SK-N-SH treated with all-trans-retinoic acid at 6 μM for 48 hours (cell line): ENCODE data around the gene NFASC.

ENCODE experiments used
- ATAC-seq: fragments of 200-7000 bp; cut with Tn5 transposase; 3 replicates; pipeline ENCODE4 v1.9.1; 2020; ENCODE audit warnings: mild to moderate bottlenecking, moderate library complexity
- ARNTL ChIP-seq: fragments of 450-650 bp; formaldehyde crosslinking; IDR thresholded peaks from 2 replicates; pipeline ENCODE4 v1.5.0; 2020; ENCODE audit warnings: low read depth, mild to moderate bottlenecking, moderate library complexity, borderline replicate concordance
- BACH2 ChIP-seq: fragments of 250-450 bp; sonication (Bioruptor Pico); IDR thresholded peaks from 2 replicates; pipeline ENCODE4 v1.9.0; 2021; ENCODE audit warnings: mild to moderate bottlenecking, borderline replicate concordance
- CREB5 ChIP-seq: fragments of 250-450 bp; sonication (Bioruptor Pico); IDR thresholded peaks from 2 replicates; pipeline ENCODE4 v1.5.1; 2020; ENCODE audit warnings: low read depth, mild to moderate bottlenecking, moderate library complexity
- CSDC2 ChIP-seq: fragments of 250-450 bp; sonication (Bioruptor Pico); IDR thresholded peaks from 2 replicates; pipeline ENCODE4 v1.5.0; 2020; ENCODE audit warnings: mild to moderate bottlenecking, moderate library complexity
- CSRNP3 ChIP-seq: fragments of 250-450 bp; sonication (Bioruptor Pico); IDR thresholded peaks from 2 replicates; pipeline ENCODE4 v1.5.1; 2021; ENCODE audit warnings: mild to moderate bottlenecking, moderate library complexity
- ESRRG ChIP-seq: fragments of 250-450 bp; sonication (Bioruptor Pico); IDR thresholded peaks from 2 replicates; pipeline ENCODE4 v1.6.1; 2021; ENCODE audit warnings: mild to moderate bottlenecking
- GLIS3 ChIP-seq: fragments of 250-450 bp; sonication (Bioruptor Pico); IDR thresholded peaks from 2 replicates; pipeline ENCODE4 v1.5.0; 2020; ENCODE audit warnings: mild to moderate bottlenecking, moderate library complexity
- ISL1 ChIP-seq: fragments of 250-450 bp; sonication (Bioruptor Pico); IDR thresholded peaks from 2 replicates; pipeline ENCODE4 v2.1.2; 2022; ENCODE audit warnings: mild to moderate bottlenecking, moderate library complexity
- OSR1 ChIP-seq: fragments of 250-450 bp; sonication (Bioruptor Pico); IDR thresholded peaks from 2 replicates; pipeline ENCODE4 v1.8.0; 2022; ENCODE audit warnings: moderate library complexity, mild to moderate bottlenecking, inconsistent platforms
- PATZ1 ChIP-seq: fragments of 250-450 bp; sonication (Bioruptor Pico); IDR thresholded peaks from 2 replicates; pipeline ENCODE4 v1.8.0; 2020; ENCODE audit warnings: mild to moderate bottlenecking, moderate library complexity, borderline replicate concordance
- RARB ChIP-seq: fragments of 250-450 bp; sonication (Bioruptor Pico); IDR thresholded peaks from 2 replicates; pipeline ENCODE4 v1.8.0; 2021; ENCODE audit warnings: mild to moderate bottlenecking, moderate library complexity
- SNAI2 ChIP-seq: fragments of 250-450 bp; sonication (Bioruptor Pico); IDR thresholded peaks from 2 replicates; pipeline ENCODE4 v1.5.0; 2020; ENCODE audit warnings: mild to moderate bottlenecking, moderate library complexity
- TCF4 ChIP-seq: fragments of 250-450 bp; sonication (Bioruptor Pico); IDR thresholded peaks from 2 replicates; pipeline ENCODE4 v1.8.0; 2021; ENCODE audit warnings: mild to moderate bottlenecking, moderate library complexity, borderline replicate concordance
- ZC3H10 ChIP-seq: fragments of 250-450 bp; sonication (Bioruptor Pico); IDR thresholded peaks from 2 replicates; pipeline ENCODE4 v1.5.1; 2021; ENCODE audit warnings: mild to moderate bottlenecking, moderate library complexity
- ZFP30 ChIP-seq: fragments of 450-650 bp; formaldehyde crosslinking; IDR thresholded peaks from 2 replicates; pipeline ENCODE4 v1.5.0; 2022; ENCODE audit warnings: mild to moderate bottlenecking, moderate library complexity
- ZNF565 ChIP-seq: fragments of 450-650 bp; formaldehyde crosslinking; conservative IDR thresholded peaks from 2 replicates; pipeline ENCODE4 v1.5.0; 2020; ENCODE audit warnings: low read depth, mild to moderate bottlenecking, moderate library complexity
- ZNF70 ChIP-seq: fragments of 450-650 bp; formaldehyde crosslinking; IDR thresholded peaks from 2 replicates; pipeline ENCODE4 v1.5.0; 2020; ENCODE audit warnings: mild to moderate bottlenecking, moderate library complexity
- ZNF8 ChIP-seq: fragments of 450-650 bp; formaldehyde crosslinking; IDR thresholded peaks from 2 replicates; pipeline ENCODE4 v1.5.0; 2020; ENCODE audit warnings: mild to moderate bottlenecking, moderate library complexity
- TF ChIP-seq, protein P1 (sequence below): fragments of 250-450 bp; sonication (Bioruptor Pico); IDR thresholded peaks from 2 replicates; pipeline ENCODE4 v1.5.0; 2020; ENCODE audit warnings: mild to moderate bottlenecking, moderate library complexity
- TF ChIP-seq, protein P2 (sequence below): fragments of 250-450 bp; sonication (Bioruptor Pico); IDR thresholded peaks from 2 replicates; pipeline ENCODE4 v1.8.0; 2021; ENCODE audit warnings: low read depth, mild to moderate bottlenecking, moderate library complexity, borderline replicate concordance

Gene NFASC

GRCh38 chr1:205042911-205043806, 172.5 kb downstream of the NFASC start, which contains the start of gene CNTN2:
Gene CNTN2, plus strand, starts transcription at chr1:205043212. Its CDS starts 9,974 bp downstream, at chr1:205053186.
- no peak for TF ChIP-seq ZC3H10 (CRISPR knock-in tag)
- TF ChIP-seq, protein P1, sequence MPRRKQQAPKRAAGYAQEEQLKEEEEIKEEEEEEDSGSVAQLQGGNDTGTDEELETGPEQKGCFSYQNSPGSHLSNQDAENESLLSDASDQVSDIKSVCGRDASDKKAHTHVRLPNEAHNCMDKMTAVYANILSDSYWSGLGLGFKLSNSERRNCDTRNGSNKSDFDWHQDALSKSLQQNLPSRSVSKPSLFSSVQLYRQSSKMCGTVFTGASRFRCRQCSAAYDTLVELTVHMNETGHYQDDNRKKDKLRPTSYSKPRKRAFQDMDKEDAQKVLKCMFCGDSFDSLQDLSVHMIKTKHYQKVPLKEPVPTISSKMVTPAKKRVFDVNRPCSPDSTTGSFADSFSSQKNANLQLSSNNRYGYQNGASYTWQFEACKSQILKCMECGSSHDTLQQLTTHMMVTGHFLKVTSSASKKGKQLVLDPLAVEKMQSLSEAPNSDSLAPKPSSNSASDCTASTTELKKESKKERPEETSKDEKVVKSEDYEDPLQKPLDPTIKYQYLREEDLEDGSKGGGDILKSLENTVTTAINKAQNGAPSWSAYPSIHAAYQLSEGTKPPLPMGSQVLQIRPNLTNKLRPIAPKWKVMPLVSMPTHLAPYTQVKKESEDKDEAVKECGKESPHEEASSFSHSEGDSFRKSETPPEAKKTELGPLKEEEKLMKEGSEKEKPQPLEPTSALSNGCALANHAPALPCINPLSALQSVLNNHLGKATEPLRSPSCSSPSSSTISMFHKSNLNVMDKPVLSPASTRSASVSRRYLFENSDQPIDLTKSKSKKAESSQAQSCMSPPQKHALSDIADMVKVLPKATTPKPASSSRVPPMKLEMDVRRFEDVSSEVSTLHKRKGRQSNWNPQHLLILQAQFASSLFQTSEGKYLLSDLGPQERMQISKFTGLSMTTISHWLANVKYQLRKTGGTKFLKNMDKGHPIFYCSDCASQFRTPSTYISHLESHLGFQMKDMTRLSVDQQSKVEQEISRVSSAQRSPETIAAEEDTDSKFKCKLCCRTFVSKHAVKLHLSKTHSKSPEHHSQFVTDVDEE (CRISPR knock-in tag) = no peak
- no peak for TF ChIP-seq ISL1 (CRISPR knock-in tag)
- TF ChIP-seq ZFP30 = no peak
- no peak for TF ChIP-seq OSR1
- peak; percentile 56 for ATAC-seq

- ATAC-seq = no peak
- TF ChIP-seq SNAI2 (CRISPR knock-in tag) = no peak
- no peak for TF ChIP-seq ZC3H10 (CRISPR knock-in tag)
- TF ChIP-seq TCF4 (CRISPR knock-in tag) = no peak
- no peak for TF ChIP-seq ZNF565 (CRISPR knock-in tag)
- no peak for TF ChIP-seq ZNF70 (CRISPR knock-in tag)
- TF ChIP-seq RARB = no peak
- TF ChIP-seq, protein P1 (CRISPR knock-in tag) = no peak
- no peak for TF ChIP-seq BACH2 (CRISPR knock-in tag)
- TF ChIP-seq ARNTL = no peak
- no peak for TF ChIP-seq CSRNP3 (CRISPR knock-in tag)
- no peak for TF ChIP-seq CREB5 (CRISPR knock-in tag)
- no peak for TF ChIP-seq ZFP30
- no peak for TF ChIP-seq GLIS3
- TF ChIP-seq PATZ1 (CRISPR knock-in tag) = no peak
Measured at GRCh38 chr1:205043866-205044265, 173.2 kb downstream of the NFASC start.

GRCh38 chr1:205044741-205045140, 174.1 kb downstream of the NFASC start:
- no peak for ATAC-seq
- TF ChIP-seq OSR1 (no peak), GLIS3 (no peak), BACH2 (CRISPR knock-in tag) (no peak), ZC3H10 (CRISPR knock-in tag) (no peak), ZNF565 (CRISPR knock-in tag) (no peak), ARNTL (no peak), TCF4 (CRISPR knock-in tag) (no peak), ESRRG (CRISPR knock-in tag) (no peak), ISL1 (CRISPR knock-in tag) (no peak), PATZ1 (CRISPR knock-in tag) (no peak), CSDC2 (CRISPR knock-in tag) (no peak), ZNF8 (CRISPR knock-in tag) (no peak), CREB5 (CRISPR knock-in tag) (no peak), SNAI2 (CRISPR knock-in tag) (no peak)
- TF ChIP-seq, protein P2, sequence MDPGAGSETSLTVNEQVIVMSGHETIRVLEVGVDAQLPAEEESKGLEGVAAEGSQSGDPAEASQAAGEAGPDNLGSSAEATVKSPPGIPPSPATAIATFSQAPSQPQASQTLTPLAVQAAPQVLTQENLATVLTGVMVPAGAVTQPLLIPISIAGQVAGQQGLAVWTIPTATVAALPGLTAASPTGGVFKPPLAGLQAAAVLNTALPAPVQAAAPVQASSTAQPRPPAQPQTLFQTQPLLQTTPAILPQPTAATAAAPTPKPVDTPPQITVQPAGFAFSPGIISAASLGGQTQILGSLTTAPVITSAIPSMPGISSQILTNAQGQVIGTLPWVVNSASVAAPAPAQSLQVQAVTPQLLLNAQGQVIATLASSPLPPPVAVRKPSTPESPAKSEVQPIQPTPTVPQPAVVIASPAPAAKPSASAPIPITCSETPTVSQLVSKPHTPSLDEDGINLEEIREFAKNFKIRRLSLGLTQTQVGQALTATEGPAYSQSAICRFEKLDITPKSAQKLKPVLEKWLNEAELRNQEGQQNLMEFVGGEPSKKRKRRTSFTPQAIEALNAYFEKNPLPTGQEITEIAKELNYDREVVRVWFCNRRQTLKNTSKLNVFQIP = no peak
